Nephron (organoid): ENCODE results near the gene MIX23.
A peak's percentile ranks its signal among the peaks of the same experiment; 100 is the strongest.

ENCODE experiments used
- H3K27ac Mint-ChIP-seq, 3 experiments: 2 replicates each; pipeline ENCODE4 v1.8.0; 2020; ENCODE audit warnings: mixed read lengths in 3 of 3, mild to moderate bottlenecking in 2 of 3, moderate library complexity in 1 of 3
- H3K27me3 Mint-ChIP-seq: 2 replicates; pipeline ENCODE4 v1.8.0; 2021; ENCODE audit warnings: low read depth, mild to moderate bottlenecking, moderate library complexity, mixed read lengths
- H3K36me3 Mint-ChIP-seq: 2 replicates; pipeline ENCODE4 v1.8.0; 2020; ENCODE audit warnings: low read depth, mixed read lengths
- H3K4me1 Mint-ChIP-seq: 2 replicates; pipeline ENCODE4 v1.8.0; 2020; ENCODE audit warnings: mixed read lengths
- H3K4me3 Mint-ChIP-seq, 3 experiments: 2 replicates each; pipeline ENCODE4 v1.8.0; 2020; ENCODE audit warnings: mild to moderate bottlenecking in 3 of 3, mixed read lengths in 3 of 3, moderate library complexity in 2 of 3
- H3K9me3 Mint-ChIP-seq: 2 replicates; pipeline ENCODE4 v1.8.0; 2020; ENCODE audit warnings: mixed read lengths
- CTCF ChIP-seq, 3 experiments: fragments of 200-600 bp; sonication (generic); IDR thresholded peaks; one replicate each; pipeline ENCODE4 v1.5.0; 2021; ENCODE audit warnings: antibody characterized with exemption in 3 of 3; ENCODE audit not compliant: unreplicated experiment in 3 of 3

MIX23 gene

DNA sequence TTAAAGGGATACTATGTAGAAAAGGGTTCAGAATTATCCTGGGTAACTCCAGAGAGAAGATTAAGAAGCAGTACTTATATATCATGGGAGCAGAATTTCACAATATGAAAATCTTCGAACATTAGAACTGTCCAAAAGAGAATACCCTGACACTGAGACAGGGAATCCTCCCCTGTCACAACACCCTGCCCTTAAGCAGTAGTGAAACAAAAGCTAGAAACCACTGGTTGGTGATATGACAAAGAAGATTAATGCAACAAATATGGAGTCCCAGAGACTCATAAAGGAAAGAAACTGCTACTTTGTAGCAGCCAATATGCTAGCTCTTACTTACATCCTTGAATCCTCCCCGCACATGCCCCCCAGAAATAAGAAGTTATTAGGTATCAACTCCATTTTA, 18.5 kb downstream of the MIX23 start:
- no peak for TF ChIP-seq CTCF (IDR thresholded peaks at IDR 0.05; ENCODE audit: unreplicated experiment in 3 of 3)
- Mint-ChIP-seq H3K4me1 (no peaks in the 10 kb centered on the region), H3K27me3 (no peaks in the 10 kb centered on the region), H3K27ac (no peak overlapping the region), H3K9me3 (no peaks in the 10 kb centered on the region), H3K4me3 (no peak overlapping the region), H3K36me3 (peaks cover 44% of the 10 kb centered on the region)

DNA sequence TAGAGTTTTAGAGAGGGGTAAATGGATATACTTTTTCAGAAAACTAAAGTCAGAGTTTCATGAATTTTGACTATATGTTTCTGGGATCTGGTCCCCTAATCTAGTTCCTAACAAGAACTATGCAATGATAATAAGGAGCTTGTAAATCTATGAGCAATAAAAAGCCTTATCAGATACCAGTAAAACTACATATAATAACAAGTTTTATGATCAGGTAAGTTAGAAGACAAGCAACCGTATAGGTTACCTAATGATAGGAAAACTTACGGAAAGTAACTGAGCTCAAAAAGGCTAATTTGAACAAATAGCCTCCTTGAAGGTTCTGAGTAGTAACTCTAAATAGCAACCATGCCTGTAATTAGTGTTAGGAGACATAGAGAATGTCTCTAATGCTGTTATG, 21.0 kb downstream of the MIX23 start:
- Mint-ChIP-seq H3K9me3 (no peaks in the 10 kb centered on the region), H3K4me3 (no peak overlapping the region), H3K36me3 (peaks cover 34% of the 10 kb centered on the region), H3K27me3 (no peaks in the 10 kb centered on the region), H3K27ac (no peak overlapping the region), H3K4me1 (no peaks in the 10 kb centered on the region)
- TF ChIP-seq CTCF (IDR thresholded peaks at IDR 0.05; ENCODE audit: unreplicated experiment in 3 of 3) = no peak

DNA sequence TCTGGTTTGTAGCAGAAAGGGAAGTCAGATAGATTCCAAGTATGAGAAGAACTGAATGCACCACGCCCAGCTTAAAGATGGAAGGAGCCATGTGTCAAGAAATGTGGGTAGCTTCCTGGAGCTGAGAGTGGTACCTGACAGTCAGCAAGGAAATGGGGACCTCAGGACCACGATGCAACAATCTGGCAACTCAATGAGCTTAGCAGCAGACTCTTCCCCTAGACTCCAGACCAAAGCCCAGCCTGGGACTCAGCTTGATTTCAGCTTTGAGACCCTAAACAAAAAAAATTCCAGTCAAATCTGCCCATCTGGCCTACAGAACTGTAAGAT, 24.4 kb downstream of the MIX23 start:
- Mint-ChIP-seq H3K4me1 (no peaks in the 10 kb centered on the region), H3K4me3 (no peak overlapping the region), H3K9me3 (no peaks in the 10 kb centered on the region), H3K27ac (no peak overlapping the region), H3K36me3 (peaks cover 17% of the 10 kb centered on the region), H3K27me3 (no peaks in the 10 kb centered on the region)
- TF ChIP-seq CTCF (IDR thresholded peaks at IDR 0.05; ENCODE audit: unreplicated experiment in 3 of 3) = no peak

DNA sequence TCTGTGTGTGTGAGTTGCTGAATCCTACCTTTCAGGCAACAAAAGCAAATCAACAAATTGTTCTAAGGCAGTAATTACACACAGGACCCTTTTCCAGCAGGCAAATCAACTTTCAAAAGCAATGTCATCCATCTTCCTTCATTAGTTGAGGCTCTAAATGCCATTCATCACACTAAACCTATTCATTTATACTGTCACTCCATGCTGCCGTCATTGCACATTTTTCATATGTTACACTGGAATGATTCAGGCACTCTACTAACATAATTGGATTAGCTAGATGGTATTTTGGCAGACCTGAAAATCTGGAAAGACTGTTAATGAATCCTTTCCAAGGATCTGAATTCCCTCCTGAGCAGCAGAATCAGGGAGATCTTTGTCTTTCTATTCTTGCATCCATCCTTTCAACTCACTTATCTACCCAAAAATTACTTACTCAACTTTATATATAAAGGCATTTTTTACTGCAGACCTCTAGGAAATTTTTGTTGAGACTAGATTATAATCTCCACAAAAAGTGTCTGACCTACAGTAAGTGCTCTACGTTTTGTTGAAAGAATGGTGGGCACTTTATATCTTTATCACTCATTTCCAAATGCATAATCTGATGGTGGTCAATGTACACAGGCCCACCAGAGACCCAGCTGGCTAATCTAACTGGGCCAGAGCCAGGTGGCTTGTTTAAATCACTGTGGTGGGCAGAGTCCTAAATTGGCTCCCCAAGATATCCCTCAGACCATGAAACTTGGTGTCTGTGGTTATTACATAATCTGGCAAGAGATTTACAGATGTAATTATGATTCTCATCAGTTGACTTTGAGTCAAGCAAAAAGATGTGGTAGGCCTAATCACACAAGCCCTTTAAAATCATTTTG, 25.0 kb downstream of the MIX23 start:
- Mint-ChIP-seq H3K4me1 (no peaks in the 10 kb centered on the region), H3K9me3 (no peaks in the 10 kb centered on the region), H3K36me3 (peaks cover 11% of the 10 kb centered on the region), H3K27me3 (no peaks in the 10 kb centered on the region), H3K27ac (no peak overlapping the region), H3K4me3 (no peak overlapping the region)
- no peak for TF ChIP-seq CTCF (IDR thresholded peaks at IDR 0.05; ENCODE audit: unreplicated experiment in 3 of 3)

DNA sequence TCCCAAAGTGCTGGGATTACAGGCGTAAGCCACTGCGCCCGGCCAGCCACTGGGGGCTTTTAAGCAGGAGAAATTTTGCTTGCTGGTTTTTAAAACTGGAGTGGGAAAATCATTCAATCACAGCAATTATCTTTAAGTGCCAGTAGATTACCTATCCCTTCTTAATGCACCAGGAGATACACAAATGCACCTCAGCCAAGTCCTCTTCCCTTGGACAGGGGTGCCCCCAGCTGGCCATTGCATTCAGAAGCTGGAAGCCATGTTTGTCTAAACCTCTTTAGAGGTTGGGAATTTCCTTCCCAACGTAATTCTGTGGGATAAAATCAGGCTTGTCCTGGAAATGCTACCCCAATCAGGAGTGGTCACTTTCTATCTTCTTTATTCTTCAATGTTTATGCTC, 26.6 kb downstream of the MIX23 start:
- peak; percentile 51 to 63 (median 63) for TF ChIP-seq CTCF (IDR thresholded peaks at IDR 0.05; ENCODE audit: unreplicated experiment in 3 of 3)
- Mint-ChIP-seq H3K9me3 (no peaks in the 10 kb centered on the region), H3K4me1 (no peaks in the 10 kb centered on the region), H3K27ac (no peak overlapping the region), H3K4me3 (no peak overlapping the region), H3K27me3 (no peaks in the 10 kb centered on the region), H3K36me3 (peaks cover 3% of the 10 kb centered on the region)

- no peaks in the 10 kb centered on the region for H3K27me3 Mint-ChIP-seq
- H3K4me1 Mint-ChIP-seq = no peaks in the 10 kb centered on the region
- no peaks in the 10 kb centered on the region for H3K9me3 Mint-ChIP-seq
- no peak overlapping the region for H3K27ac Mint-ChIP-seq
- TF ChIP-seq CTCF (IDR thresholded peaks at IDR 0.05; ENCODE audit: unreplicated experiment in 3 of 3) = no peak
- no peak overlapping the region for H3K4me3 Mint-ChIP-seq
- H3K36me3 Mint-ChIP-seq = no peaks in the 10 kb centered on the region
Observed at GRCh38 chr3:122355612-122356011, 27.4 kb downstream of the MIX23 start.
